VCaP (cell line): ENCODE measurements around the gene CDC37L1.

ENCODE experiments used
- H3K27ac ChIP-seq: fragments of 450-650 bp; 2 replicates; pipeline ENCODE4 v1.5.1; 2017
- TF ChIP-seq, protein P1 (sequence below): fragments of 450-650 bp; conservative IDR thresholded peaks from 2 replicates; pipeline ENCODE4 v1.5.1; 2017; ENCODE audit warnings: mild to moderate bottlenecking, moderate library complexity

Gene CDC37L1

GRCh38 chr9:4679268-4680172 lies at the start of gene CDC37L1:
Gene CDC37L1, plus strand, starts transcription at chr9:4679569. Its CDS starts 199 bp downstream, at chr9:4679768.
- TF ChIP-seq, protein P1, sequence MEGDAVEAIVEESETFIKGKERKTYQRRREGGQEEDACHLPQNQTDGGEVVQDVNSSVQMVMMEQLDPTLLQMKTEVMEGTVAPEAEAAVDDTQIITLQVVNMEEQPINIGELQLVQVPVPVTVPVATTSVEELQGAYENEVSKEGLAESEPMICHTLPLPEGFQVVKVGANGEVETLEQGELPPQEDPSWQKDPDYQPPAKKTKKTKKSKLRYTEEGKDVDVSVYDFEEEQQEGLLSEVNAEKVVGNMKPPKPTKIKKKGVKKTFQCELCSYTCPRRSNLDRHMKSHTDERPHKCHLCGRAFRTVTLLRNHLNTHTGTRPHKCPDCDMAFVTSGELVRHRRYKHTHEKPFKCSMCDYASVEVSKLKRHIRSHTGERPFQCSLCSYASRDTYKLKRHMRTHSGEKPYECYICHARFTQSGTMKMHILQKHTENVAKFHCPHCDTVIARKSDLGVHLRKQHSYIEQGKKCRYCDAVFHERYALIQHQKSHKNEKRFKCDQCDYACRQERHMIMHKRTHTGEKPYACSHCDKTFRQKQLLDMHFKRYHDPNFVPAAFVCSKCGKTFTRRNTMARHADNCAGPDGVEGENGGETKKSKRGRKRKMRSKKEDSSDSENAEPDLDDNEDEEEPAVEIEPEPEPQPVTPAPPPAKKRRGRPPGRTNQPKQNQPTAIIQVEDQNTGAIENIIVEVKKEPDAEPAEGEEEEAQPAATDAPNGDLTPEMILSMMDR: peak; percentile 75
- peak within 1 kb of the TSS; percentile 99 for H3K27ac ChIP-seq

GRCh38 chr9:4630836-4631235 lies 48.5 kb upstream of the CDC37L1 start:
- H3K27ac ChIP-seq: no peak overlapping the region
- TF ChIP-seq, protein P1: no peak

DNA sequence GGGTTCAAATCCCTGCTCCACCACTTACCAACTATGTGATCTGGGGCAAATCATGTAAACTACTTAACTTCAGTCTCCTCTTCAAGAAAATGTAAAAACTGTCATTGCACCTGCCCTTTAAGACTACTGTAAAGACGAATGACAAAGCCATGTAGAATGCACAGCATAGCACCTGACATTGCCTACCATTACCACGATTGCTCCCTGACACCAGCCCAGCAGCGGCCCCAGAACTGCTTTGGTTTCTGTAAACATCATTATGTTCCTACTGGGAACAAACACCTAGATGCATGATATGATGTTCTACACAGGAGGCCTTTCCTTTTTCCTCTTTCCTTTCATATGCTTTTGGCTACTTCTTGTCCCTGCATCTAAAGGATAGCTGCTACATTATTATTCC lies 40.4 kb upstream of the CDC37L1 start:
- TF ChIP-seq, protein P1: no peak
- no peak overlapping the region for H3K27ac ChIP-seq

DNA sequence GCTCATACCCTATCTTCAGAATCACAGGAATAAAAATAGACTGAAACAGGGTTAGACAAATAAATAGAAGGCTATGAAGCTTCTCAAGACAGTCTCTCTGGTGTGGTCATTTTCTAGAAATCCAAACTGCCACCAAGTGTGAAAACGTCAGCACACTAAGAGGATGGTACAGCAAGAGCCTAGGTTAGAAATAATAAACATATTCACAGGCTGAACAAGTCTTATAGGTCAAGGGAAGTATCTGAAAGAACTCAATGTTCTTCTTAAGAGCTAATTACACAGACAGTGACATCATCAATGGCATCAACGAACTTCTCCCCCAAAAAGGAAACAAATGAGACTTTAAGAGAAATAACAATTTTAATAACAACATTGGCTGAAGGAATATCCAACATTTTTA lies 39.9 kb upstream of the CDC37L1 start:
- H3K27ac ChIP-seq: no peak overlapping the region
- TF ChIP-seq, protein P1: no peak

DNA sequence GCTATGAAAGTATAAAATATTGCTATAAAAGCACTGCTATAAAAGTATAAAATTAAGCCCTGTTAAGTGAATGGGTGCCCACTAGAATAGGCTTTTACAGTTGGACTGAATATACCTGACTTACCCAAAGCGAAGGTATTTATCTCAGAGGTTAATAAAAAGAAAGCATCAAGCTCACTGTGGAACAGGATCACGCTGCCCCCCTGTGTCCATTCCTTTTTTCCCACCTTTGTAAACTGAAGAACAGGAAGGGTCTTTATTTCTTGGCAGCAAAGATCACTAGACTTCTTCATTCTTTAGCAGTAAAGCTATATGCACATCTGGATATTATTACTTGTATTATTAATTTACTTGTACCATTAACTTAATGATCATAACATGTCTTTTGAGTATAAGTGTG lies 39.3 kb upstream of the CDC37L1 start:
- TF ChIP-seq, protein P1: peak; percentile 90
- H3K27ac ChIP-seq: no peak overlapping the region

DNA sequence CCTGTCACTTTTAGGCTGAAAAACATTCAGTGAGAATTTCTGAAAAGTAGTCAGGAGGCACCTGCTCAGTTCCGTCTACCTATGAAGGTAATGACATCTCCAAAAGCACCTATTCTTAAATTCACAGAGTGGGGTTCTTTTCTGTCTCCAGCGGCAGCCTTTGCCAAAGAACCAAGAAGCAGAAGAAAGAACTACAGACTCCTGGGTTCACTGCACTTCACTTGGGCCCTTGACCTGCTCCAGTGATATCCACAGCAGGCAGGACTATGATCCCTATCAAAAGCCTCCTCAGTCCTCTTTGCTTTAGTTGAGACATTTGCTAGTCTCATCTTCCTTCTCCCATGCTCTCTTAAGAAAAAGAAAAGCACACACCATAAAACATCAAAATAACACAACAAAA lies 37.0 kb upstream of the CDC37L1 start:
- no peak overlapping the region for H3K27ac ChIP-seq
- TF ChIP-seq, protein P1: no peak

GRCh38 chr9:4654084-4654483 lies 25.3 kb upstream of the CDC37L1 start:
- TF ChIP-seq, protein P1: no peak
- H3K27ac ChIP-seq: no peak overlapping the region
